VCaP (cell line): ENCODE data around the gene NUP58.

ENCODE experiments used
- H3K27ac ChIP-seq: fragments of 450-650 bp; 2 replicates; pipeline ENCODE4 v1.5.1; 2017
- TF ChIP-seq, protein P1 (sequence below): fragments of 450-650 bp; conservative IDR thresholded peaks from 2 replicates; pipeline ENCODE4 v1.5.1; 2017; ENCODE audit warnings: mild to moderate bottlenecking, moderate library complexity

Gene NUP58

GRCh38 chr13:25365720-25366235 is 64.4 kb downstream of the NUP58 start:
- H3K27ac ChIP-seq: no peak overlapping the region
- TF ChIP-seq, protein P1, sequence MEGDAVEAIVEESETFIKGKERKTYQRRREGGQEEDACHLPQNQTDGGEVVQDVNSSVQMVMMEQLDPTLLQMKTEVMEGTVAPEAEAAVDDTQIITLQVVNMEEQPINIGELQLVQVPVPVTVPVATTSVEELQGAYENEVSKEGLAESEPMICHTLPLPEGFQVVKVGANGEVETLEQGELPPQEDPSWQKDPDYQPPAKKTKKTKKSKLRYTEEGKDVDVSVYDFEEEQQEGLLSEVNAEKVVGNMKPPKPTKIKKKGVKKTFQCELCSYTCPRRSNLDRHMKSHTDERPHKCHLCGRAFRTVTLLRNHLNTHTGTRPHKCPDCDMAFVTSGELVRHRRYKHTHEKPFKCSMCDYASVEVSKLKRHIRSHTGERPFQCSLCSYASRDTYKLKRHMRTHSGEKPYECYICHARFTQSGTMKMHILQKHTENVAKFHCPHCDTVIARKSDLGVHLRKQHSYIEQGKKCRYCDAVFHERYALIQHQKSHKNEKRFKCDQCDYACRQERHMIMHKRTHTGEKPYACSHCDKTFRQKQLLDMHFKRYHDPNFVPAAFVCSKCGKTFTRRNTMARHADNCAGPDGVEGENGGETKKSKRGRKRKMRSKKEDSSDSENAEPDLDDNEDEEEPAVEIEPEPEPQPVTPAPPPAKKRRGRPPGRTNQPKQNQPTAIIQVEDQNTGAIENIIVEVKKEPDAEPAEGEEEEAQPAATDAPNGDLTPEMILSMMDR: no peak

DNA sequence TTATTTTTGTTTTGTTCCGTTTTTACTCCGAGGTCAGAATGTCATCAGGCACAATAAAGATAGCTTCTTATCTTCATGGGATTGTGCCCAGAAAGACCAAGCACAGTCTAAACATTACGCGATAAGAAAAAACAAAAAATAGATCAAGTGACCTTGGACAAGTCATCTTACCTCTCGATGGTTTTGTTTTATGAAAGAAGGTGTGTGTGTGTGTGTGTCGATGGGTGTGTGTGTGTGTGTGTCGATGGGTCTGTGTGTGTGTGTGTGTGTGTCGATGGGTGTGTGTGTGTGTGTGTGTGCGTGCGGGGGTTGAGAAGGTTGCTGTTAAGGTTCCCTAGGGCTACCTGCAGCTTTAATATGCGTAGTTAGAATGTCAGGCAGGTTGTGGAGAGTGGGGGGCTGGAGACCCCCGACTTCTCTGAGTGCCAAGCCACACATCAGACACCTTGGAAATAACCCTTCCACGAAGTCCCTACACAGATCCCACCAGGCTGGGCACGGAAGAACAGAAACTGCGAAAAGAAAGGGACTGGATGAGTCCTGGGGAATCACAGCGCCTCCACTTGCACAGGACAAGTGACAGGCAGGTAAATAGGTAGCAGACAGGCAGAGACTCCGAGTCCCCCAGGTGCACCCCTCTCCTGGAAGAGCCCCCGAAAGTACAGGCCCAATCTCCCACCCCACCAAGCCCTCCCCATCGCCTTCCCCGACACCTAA is 69.9 kb downstream of the NUP58 start:
- H3K27ac ChIP-seq: peak overlapping the region; percentile 72
- TF ChIP-seq, protein P1: 0 out of 2 replicates have a peak, but pooled peaks have one; percentile 12

GRCh38 chr13:25371875-25372283 is 70.5 kb downstream of the NUP58 start, which contains the start of gene ATP8A2:
TSS of gene ATP8A2 (plus strand) at chr13:25371974. CDS start at chr13:25372213, 239 bp downstream.
- TF ChIP-seq, protein P1: 0 out of 2 replicates have a peak, but pooled peaks have one; percentile 1
- peak within 1 kb of the TSS; percentile 72 for H3K27ac ChIP-seq

DNA sequence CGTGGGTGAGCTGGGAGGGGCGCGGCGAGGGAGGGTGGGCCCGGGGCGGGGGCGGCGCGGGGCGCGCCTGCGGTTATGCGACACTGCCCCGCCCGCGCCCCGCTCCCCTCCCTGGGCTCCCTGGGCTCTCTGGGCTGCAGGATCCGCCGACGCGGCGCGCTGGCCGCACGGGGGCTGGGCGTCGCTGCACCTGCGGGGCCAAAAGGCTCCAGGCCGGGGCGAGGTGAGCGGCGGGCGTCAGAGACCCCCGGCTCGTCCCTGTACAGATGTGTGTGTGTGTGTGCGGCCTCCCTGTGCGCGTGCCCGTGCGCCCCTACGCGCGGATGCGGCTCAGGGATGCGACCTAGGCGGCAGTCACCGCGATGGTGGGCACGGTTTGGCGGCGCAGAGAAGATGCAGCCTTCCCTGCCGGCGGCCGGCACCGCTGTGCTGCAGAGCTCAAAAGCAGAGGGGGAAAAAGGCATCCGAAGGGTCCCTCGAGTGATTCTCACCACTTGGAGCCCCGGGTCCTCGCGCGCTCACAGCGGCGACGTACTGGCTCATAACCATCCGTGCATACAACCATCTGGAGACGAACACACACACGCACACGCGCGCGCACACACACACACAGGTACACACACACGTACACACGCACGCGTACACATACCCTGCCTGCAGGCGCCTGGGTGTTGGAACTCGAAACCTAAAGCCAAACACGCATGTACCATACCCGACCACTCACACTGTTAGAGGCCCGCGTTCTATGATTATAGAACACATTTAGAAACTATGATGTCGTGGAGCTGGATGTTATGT is 71.1 kb downstream of the NUP58 start:
- TF ChIP-seq, protein P1: 0 out of 2 replicates have a peak, but pooled peaks have one; percentile 5
- peak overlapping the region; percentile 72 for H3K27ac ChIP-seq

DNA sequence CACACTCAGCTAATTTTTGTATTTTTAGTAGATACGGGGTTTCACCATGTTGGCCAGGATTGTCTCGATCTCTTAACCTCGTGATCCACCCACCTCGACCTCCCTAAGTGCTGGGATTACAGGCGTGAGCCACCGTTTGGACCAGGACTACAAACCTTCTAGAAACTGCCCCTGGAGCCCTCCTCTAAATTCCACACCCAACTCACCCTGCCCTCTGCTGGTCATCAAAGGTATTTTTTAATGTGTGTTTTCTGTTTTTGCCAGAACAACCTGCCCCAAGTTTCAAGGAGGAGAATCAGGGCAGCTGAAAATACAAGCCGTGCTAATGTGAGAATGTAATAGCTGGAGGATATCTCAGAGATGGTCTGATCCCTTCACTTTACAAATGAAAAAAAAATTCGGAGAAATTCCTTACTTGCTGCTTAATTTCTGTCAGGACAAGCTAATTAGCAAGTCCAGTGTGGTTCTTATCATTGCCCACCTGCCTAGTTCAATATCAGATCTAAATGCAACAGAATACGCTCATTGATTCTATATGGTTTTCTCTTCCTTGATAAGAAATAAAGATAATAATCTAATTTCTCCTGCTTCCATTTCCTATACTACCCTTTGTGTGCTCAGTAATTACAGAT is 74.4 kb downstream of the NUP58 start:
- no peak overlapping the region for H3K27ac ChIP-seq
- TF ChIP-seq, protein P1: peak; percentile 82

GRCh38 chr13:25377244-25377962 is 76.0 kb downstream of the NUP58 start:
- no peak overlapping the region for H3K27ac ChIP-seq
- TF ChIP-seq, protein P1: no peak
